Measurements from ENCODE around the gene CD300LF. TPM values are rescaled to one million over a fixed set of nuclear protein-coding genes. Genes with fewer than 3 reads are reported as not detected.

CD300LF gene
- total RNA-seq, 1 experiment from 2014 or later: not detected

DNA sequence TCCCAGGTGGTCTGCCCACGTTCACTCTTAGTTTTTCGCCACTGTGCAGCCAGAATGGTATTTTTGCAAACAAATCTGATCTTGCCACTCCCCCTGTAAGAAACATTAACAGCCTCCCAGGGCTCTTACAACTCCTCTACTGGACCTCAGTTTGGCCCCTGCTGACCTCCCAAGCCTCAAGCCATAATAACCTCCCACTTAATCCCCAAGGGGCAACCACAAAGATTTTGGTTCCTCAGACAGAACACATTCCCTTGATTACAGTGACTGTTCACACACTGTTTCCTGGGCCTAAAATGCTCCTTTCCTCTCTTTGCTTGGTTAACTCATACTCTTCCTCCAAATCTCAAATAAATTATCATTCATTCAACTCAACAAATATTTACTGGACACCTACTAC, 67.7 kb downstream of the CD300LF start:
- DNase-seq (ENCODE audit: low read depth): no peak

DNA sequence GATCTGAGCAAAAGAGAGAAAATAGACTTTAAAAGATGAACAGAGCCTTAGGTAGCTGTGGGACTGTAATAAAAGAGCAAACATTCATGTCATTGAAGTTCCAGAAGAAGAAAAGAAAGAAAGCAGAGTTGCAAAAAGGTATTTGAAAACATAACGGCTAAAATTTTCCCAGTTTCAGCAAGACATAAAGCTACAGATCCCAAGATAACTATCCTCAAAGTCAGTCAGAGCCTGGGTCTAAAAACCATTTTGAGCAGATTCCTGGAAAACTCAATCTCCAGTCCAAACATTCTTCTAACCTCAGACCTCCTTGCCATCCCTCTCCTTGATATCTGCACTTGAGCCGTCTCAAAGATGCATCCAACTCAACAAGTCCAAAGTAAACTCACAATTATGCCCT, 68.3 kb downstream of the CD300LF start:
- no peak for DNase-seq (ENCODE audit: low read depth)

Other genes with a start within 250 kb of the CD300LF start
- not detected in 2 replicates for gene CD300A, start 246.3 kb downstream of the CD300LF start, total RNA-seq (2014; rRNA removed; shearing (Covaris generic))
- not detected in 2 replicates for gene CD300LB, start 181.4 kb downstream of the CD300LF start, total RNA-seq (2014; rRNA removed; shearing (Covaris generic))
- 0.17 and 0.90 TPM in 2 replicates for gene CD300C, start 166.8 kb downstream of the CD300LF start, total RNA-seq (2014; rRNA removed; shearing (Covaris generic))
- gene CD300H, start 145.4 kb downstream of the CD300LF start, total RNA-seq (2014; rRNA removed; shearing (Covaris generic)): not detected in 2 replicates
- gene CD300LD, start 120.6 kb downstream of the CD300LF start, total RNA-seq (2014; rRNA removed; shearing (Covaris generic)): not detected in 2 replicates
- not detected in 2 replicates for gene CD300E, start 89.2 kb downstream of the CD300LF start, total RNA-seq (2014; rRNA removed; shearing (Covaris generic))
- 0.11 and 0.20 TPM in 2 replicates for gene RAB37, start 24.3 kb upstream of the CD300LF start, total RNA-seq (2014; rRNA removed; shearing (Covaris generic))
- 32.8 and 41.8 TPM in 2 replicates for gene NHERF1, start 35.7 kb upstream of the CD300LF start, total RNA-seq (2014; rRNA removed; shearing (Covaris generic))
- 21.9 and 32.6 TPM in 2 replicates for gene NAT9, start 63.4 kb upstream of the CD300LF start, total RNA-seq (2014; rRNA removed; shearing (Covaris generic))
- 0.07 and 0.10 TPM in 2 replicates for gene GRIN2C, start 147.0 kb upstream of the CD300LF start, total RNA-seq (2014; rRNA removed; shearing (Covaris generic))
- 46.9 and 48.7 TPM in 2 replicates for gene FDXR, start 160.1 kb upstream of the CD300LF start, total RNA-seq (2014; rRNA removed; shearing (Covaris generic))
- gene FADS6, start 180.7 kb upstream of the CD300LF start, total RNA-seq (2014; rRNA removed; shearing (Covaris generic)): not detected in 2 replicates
- not detected in 2 replicates for gene USH1G, start 210.3 kb upstream of the CD300LF start, total RNA-seq (2014; rRNA removed; shearing (Covaris generic))
- not detected in 2 replicates for gene OTOP2, start 211.3 kb upstream of the CD300LF start, total RNA-seq (2014; rRNA removed; shearing (Covaris generic))
- gene OTOP3, start 223.0 kb upstream of the CD300LF start, total RNA-seq (2014; rRNA removed; shearing (Covaris generic)): not detected in 2 replicates

Measured in HT1080 (cell line).